Endothelial cell (in vitro differentiated cells): ENCODE data around the gene MIF4GD. TPM values are rescaled to one million over a fixed set of nuclear protein-coding genes. Genes with fewer than 3 reads are reported as not detected.
A peak's percentile ranks its signal among the peaks of the same experiment; 100 is the strongest.

Experiments
- DNase-seq: peaks from one replicate; pipeline ENCODE4 v3.0.0; 2021; ENCODE audit warnings: low spot score
- H3K27ac Mint-ChIP-seq: one replicate; pipeline ENCODE4 v1.8.0; 2021; ENCODE audit warnings: mixed read lengths, inconsistent platforms; ENCODE audit not compliant: unreplicated experiment
- H3K27me3 Mint-ChIP-seq: one replicate; pipeline ENCODE4 v1.8.0; 2021; ENCODE audit warnings: mild to moderate bottlenecking, moderate library complexity, mixed read lengths, inconsistent platforms; ENCODE audit not compliant: unreplicated experiment
- H3K36me3 Mint-ChIP-seq: one replicate; pipeline ENCODE4 v1.8.0; 2021; ENCODE audit warnings: mild to moderate bottlenecking, low read depth, mixed read lengths, inconsistent platforms; ENCODE audit not compliant: unreplicated experiment
- H3K4me1 Mint-ChIP-seq: one replicate; pipeline ENCODE4 v1.8.0; 2021; ENCODE audit warnings: mild to moderate bottlenecking, mixed read lengths, inconsistent platforms; ENCODE audit not compliant: unreplicated experiment
- H3K4me3 Mint-ChIP-seq: one replicate; pipeline ENCODE4 v1.8.0; 2021; ENCODE audit warnings: mild to moderate bottlenecking, mixed read lengths, inconsistent platforms; ENCODE audit not compliant: unreplicated experiment
- H3K9me3 Mint-ChIP-seq: one replicate; pipeline ENCODE4 v1.8.0; 2021; ENCODE audit warnings: mixed read lengths, inconsistent platforms; ENCODE audit not compliant: unreplicated experiment
- CTCF ChIP-seq: fragments of 200-600 bp; sonication (generic); IDR thresholded peaks from one replicate; pipeline ENCODE4 v1.5.0; 2021; ENCODE audit warnings: antibody characterized with exemption; ENCODE audit not compliant: unreplicated experiment
- total RNA-seq: library from RNA; stranded (reverse); fragmentation: NEBNext Ultra II Directional; extraction: Animal tissue kit (Norgen Biotek cat#: 25700); gene quantifications from one replicate; pipeline ENCODE4 v1.2.1, GENCODE V29; 2021; ENCODE audit not compliant: unreplicated experiment

The MIF4GD gene
- total RNA-seq, 1 donor from 2014 or later, result 15.7 TPM

- peaks cover 11% of the 10 kb centered on the region for H3K27me3 Mint-ChIP-seq
- no peak for DNase-seq
- peaks cover 4% of the 10 kb centered on the region for H3K4me1 Mint-ChIP-seq
- H3K27ac Mint-ChIP-seq, result no peak overlapping the region
- no peak for TF ChIP-seq CTCF
- H3K4me3 Mint-ChIP-seq, result no peak overlapping the region
- H3K36me3 Mint-ChIP-seq, result peaks cover 9% of the 10 kb centered on the region
- no peaks in the 10 kb centered on the region for H3K9me3 Mint-ChIP-seq
These were observed 46.6 kb upstream of the MIF4GD start for GRCh38 chr17:75317671-75318070.

- TF ChIP-seq CTCF, result no peak
- Mint-ChIP-seq H3K36me3 (peaks cover 9% of the 10 kb centered on the region), H3K9me3 (no peaks in the 10 kb centered on the region), H3K27ac (no peak overlapping the region), H3K4me3 (no peak overlapping the region), H3K27me3 (peaks cover 11% of the 10 kb centered on the region), H3K4me1 (peaks cover 4% of the 10 kb centered on the region)
- DNase-seq, result no peak
These were observed 45.2 kb upstream of the MIF4GD start for GRCh38 chr17:75316253-75316652.

GRCh38 chr17:75315541-75316243, 44.7 kb upstream of the MIF4GD start:
- Mint-ChIP-seq H3K36me3 (peaks cover 9% of the 10 kb centered on the region), H3K27ac (no peak overlapping the region), H3K9me3 (no peaks in the 10 kb centered on the region), H3K27me3 (peaks cover 11% of the 10 kb centered on the region), H3K4me3 (no peak overlapping the region), H3K4me1 (peaks cover 4% of the 10 kb centered on the region)
- DNase-seq, result no peak
- no peak for TF ChIP-seq CTCF

GRCh38 chr17:75313941-75314551, 43.0 kb upstream of the MIF4GD start:
- no peak for TF ChIP-seq CTCF
- H3K4me3 Mint-ChIP-seq, result no peak overlapping the region
- H3K36me3 Mint-ChIP-seq, result peaks cover 4% of the 10 kb centered on the region
- peaks cover 13% of the 10 kb centered on the region for H3K27me3 Mint-ChIP-seq
- DNase-seq, result no peak
- H3K9me3 Mint-ChIP-seq, result no peaks in the 10 kb centered on the region
- peak overlapping the region; percentile 24 for H3K27ac Mint-ChIP-seq
- peaks cover 8% of the 10 kb centered on the region for H3K4me1 Mint-ChIP-seq
